Left renal pelvis (tissue), 4 donors: ENCODE data around the gene SSTR3. TPM values are rescaled to one million over a fixed set of nuclear protein-coding genes. Genes with fewer than 3 reads are reported as not detected.

Experiments
- DNase-seq, 4 donors: peaks; one replicate each; pipeline ENCODE4 v3.0.0-alpha.2; 2013; ENCODE audit warnings: low read depth in 4 of 4, low spot score in 3 of 4
- polyA plus RNA-seq, 4 donors: library from polyadenylated mRNA; unstranded; fragments of 120-200 nt; gene quantifications; one replicate each; pipeline ENCODE4 v1.2.1, GENCODE V29; 2013; ENCODE audit not compliant: insufficient read length in 4 of 4

SSTR3 gene
- polyA plus RNA-seq, 4 donors: 0.55 to 0.98 (median 0.79) TPM

- DNase-seq: no peak
These were observed 17.8 kb upstream of the SSTR3 start for GRCh38 chr22:37229805-37230672.

- no peak for DNase-seq
These were observed 16.9 kb upstream of the SSTR3 start for GRCh38 chr22:37229012-37229804.

- no peak for DNase-seq
These were observed 16.1 kb upstream of the SSTR3 start for GRCh38 chr22:37228106-37229011.

- DNase-seq: no peak
These were observed 14.2 kb upstream of the SSTR3 start for GRCh38 chr22:37226514-37226913.

- no peak for DNase-seq
These were observed 13.8 kb upstream of the SSTR3 start for GRCh38 chr22:37226087-37226486.

- DNase-seq: no peak
These were observed 13.2 kb upstream of the SSTR3 start for GRCh38 chr22:37225481-37225880.

- no peak for DNase-seq
These were observed 12.6 kb upstream of the SSTR3 start for GRCh38 chr22:37224757-37225420.

GRCh38 chr22:37223965-37224551, 11.8 kb upstream of the SSTR3 start:
- DNase-seq: no peak

- DNase-seq: no peak
These were observed 10.2 kb upstream of the SSTR3 start for GRCh38 chr22:37222440-37222971.

- no peak for DNase-seq
These were observed 9.4 kb upstream of the SSTR3 start for GRCh38 chr22:37221424-37222333.

GRCh38 chr22:37220543-37220981, 8.3 kb upstream of the SSTR3 start:
- DNase-seq: no peak

GRCh38 chr22:37219533-37219932, 7.3 kb upstream of the SSTR3 start:
- no peak for DNase-seq

GRCh38 chr22:37218771-37219411, 6.6 kb upstream of the SSTR3 start:
- DNase-seq: no peak

GRCh38 chr22:37218399-37218770, 6.1 kb upstream of the SSTR3 start:
- no peak for DNase-seq

GRCh38 chr22:37215890-37216289, 3.6 kb upstream of the SSTR3 start:
- DNase-seq: no peak

- DNase-seq: no peak
These were observed 2.4 kb upstream of the SSTR3 start for GRCh38 chr22:37214731-37215030.

- no peak for DNase-seq
These were observed 1.9 kb upstream of the SSTR3 start for GRCh38 chr22:37213941-37214730.
